Measurements from ENCODE around the gene PRMT3. TPM values are rescaled to one million over a fixed set of nuclear protein-coding genes. Genes with fewer than 3 reads are reported as not detected.
"Not testable (repeated sequence)": the region's sequence is repeated elsewhere in the genome, so short reads cannot be mapped to it uniquely, and the experiment has no call there.

PRMT3 gene
- total and polyA plus RNA-seq, 2 experiments from 2014 or later = 9.8 to 11.7 TPM

DNA sequence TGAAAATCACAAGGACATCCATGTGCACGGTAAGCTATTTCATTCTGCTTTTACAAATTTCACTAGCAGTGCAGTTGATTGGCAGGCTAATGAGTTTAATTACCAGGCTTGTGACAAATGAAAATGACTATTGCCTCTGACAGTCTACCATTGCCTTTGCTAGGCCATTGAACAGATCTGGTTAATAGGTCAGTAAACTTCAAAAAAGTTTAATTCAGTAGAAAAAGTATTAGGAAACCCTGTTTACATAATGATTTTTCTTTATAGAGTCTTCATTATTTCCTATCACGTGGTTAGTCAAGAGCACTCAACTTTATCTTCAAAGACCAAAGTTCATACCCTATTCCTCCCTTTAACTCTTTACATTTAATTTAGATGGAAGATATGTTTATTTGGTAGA is 77.0 kb downstream of the PRMT3 start:
- H3K4me1 ChIP-seq (ENCODE audit: insufficient read depth) = no peaks in the 10 kb centered on the region
- no peaks in the 10 kb centered on the region for H4K20me1 ChIP-seq (ENCODE audit: insufficient read depth)
- H3K9ac ChIP-seq = no peak overlapping the region
- H2AFZ ChIP-seq = no peak overlapping the region
- 78% methylated on average over 2 of the region's 2 CpGs for WGBS, 2 experiments (ENCODE audit: low coverage in 1 of 2, low lambda C conversion rate in 2 of 2, missing lambda C conversion rate in 2 of 2)
- no peaks in the 10 kb centered on the region for H3K79me2 ChIP-seq (ENCODE audit: insufficient read depth)
- no peak for DNase-seq
- H3K9me3 ChIP-seq (ENCODE audit: low read depth) = no peaks in the 10 kb centered on the region
- no peaks in the 10 kb centered on the region for H3K36me3 ChIP-seq (ENCODE audit: low read depth)
- no peak overlapping the region for H3K4me3 ChIP-seq
- H3F3A ChIP-seq (ENCODE audit: insufficient read depth) = no peaks in the 10 kb centered on the region
- no peaks in the 10 kb centered on the region for H3K9me2 ChIP-seq (ENCODE audit: insufficient read depth)
- no peak overlapping the region for H3K4me2 ChIP-seq (ENCODE audit: unreplicated experiment)
- no peaks in the 10 kb centered on the region for H3K27me3 ChIP-seq (replicated peaks; ENCODE audit: insufficient read depth)
- in situ Hi-C loops (cut with MboI) = no loop called here
- no peak overlapping the region for H3K27ac ChIP-seq
- no peak for TF ChIP-seq EZH2 (IDR thresholded peaks at IDR 0.05; ENCODE audit: insufficient read depth, poor library complexity, severe bottlenecking)
- no peak for TF ChIP-seq EZH2phosphoT487 (IDR thresholded peaks at IDR 0.05; ENCODE audit: insufficient read depth, low read depth)

DNA sequence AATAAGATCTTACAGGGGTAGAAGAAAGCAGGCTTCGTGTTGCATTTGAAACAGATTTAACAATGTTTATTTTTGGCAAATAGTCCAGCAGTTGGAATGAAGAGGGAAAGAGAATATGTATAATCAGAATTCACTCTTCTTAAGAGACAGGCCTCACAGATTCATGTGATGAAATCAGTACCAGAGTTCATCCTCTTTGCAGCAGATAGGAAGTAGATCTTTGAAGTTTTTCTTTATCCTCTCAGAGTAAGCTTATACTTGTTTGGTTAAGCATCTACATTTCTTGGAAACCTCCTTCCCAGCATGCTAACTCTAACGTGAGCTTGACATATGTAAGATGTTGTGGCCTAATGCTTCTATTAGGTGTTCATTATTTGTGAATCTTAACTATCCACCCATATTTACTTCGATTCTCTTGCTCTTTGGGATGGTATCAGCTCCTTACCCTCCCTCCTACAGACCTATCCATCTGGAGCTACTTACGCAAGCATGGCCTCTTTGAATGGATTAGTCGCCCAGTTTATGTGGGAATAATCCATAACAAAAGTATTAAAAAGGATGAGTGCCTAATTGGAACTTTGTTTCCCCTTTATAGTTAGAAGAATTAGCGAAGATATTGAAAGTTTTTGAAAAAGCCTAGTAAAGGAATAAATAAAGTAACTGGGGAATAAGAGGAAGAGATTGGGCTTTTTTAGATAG is 80.1 kb downstream of the PRMT3 start:
- Histone ChIP-seq H3K4me1 (ENCODE audit: insufficient read depth) (no peaks in the 10 kb centered on the region), H2AFZ (no peak overlapping the region), H3F3A (ENCODE audit: insufficient read depth) (no peaks in the 10 kb centered on the region), H3K9me2 (ENCODE audit: insufficient read depth) (no peaks in the 10 kb centered on the region), H4K20me1 (ENCODE audit: insufficient read depth) (no peaks in the 10 kb centered on the region), H3K27ac (no peak overlapping the region), H3K9ac (no peak overlapping the region), H3K36me3 (ENCODE audit: low read depth) (no peaks in the 10 kb centered on the region), H3K79me2 (ENCODE audit: insufficient read depth) (no peaks in the 10 kb centered on the region), H3K9me3 (ENCODE audit: low read depth) (no peaks in the 10 kb centered on the region), H3K27me3 (replicated peaks; ENCODE audit: insufficient read depth) (no peaks in the 10 kb centered on the region), H3K4me3 (no peak overlapping the region), H3K4me2 (ENCODE audit: unreplicated experiment) (no peak overlapping the region)
- no peak for DNase-seq
- TF ChIP-seq EZH2phosphoT487 (IDR thresholded peaks at IDR 0.05; ENCODE audit: insufficient read depth, low read depth) (no peak), EZH2 (IDR thresholded peaks at IDR 0.05; ENCODE audit: insufficient read depth, poor library complexity, severe bottlenecking) (no peak)
- 73 to 74% methylated on average over 6 of the region's 6 CpGs for WGBS, 2 experiments (ENCODE audit: low coverage in 1 of 2, low lambda C conversion rate in 2 of 2, missing lambda C conversion rate in 2 of 2)
- in situ Hi-C loops (cut with MboI) = no loop called here

DNA sequence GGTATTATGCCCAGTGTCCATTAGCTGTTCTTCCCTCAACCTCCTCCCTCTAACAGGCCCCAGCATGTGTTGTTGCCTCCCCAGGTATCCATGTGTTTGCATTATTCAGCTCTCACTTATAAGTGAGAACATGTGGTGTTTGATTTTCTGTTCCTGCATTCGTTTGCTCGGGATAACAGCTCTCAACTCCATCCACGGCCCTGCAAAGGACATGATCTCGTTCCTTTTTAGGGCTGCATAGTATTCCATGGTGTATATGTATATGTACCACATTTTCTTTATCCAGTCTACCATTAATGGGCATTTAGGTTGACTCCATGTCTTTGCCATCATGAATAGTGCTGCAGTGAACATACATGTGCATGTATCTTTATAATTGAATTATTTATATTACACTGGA is 82.8 kb downstream of the PRMT3 start:
- Histone ChIP-seq H3K9ac (no peak overlapping the region), H3K36me3 (ENCODE audit: low read depth) (no peaks in the 10 kb centered on the region), H3K4me3 (no peak overlapping the region), H3K79me2 (ENCODE audit: insufficient read depth) (no peaks in the 10 kb centered on the region), H3K27ac (no peak overlapping the region), H3K4me2 (ENCODE audit: unreplicated experiment) (no peak overlapping the region), H3K27me3 (replicated peaks; ENCODE audit: insufficient read depth) (no peaks in the 10 kb centered on the region), H3K9me2 (ENCODE audit: insufficient read depth) (no peaks in the 10 kb centered on the region), H3K9me3 (ENCODE audit: low read depth) (no peaks in the 10 kb centered on the region), H4K20me1 (ENCODE audit: insufficient read depth) (no peaks in the 10 kb centered on the region), H2AFZ (no peak overlapping the region), H3K4me1 (ENCODE audit: insufficient read depth) (no peaks in the 10 kb centered on the region), H3F3A (ENCODE audit: insufficient read depth) (no peaks in the 10 kb centered on the region)
- in situ Hi-C loops (cut with MboI) = no loop called here
- WGBS, 2 experiments (ENCODE audit: low coverage in 1 of 2, low lambda C conversion rate in 2 of 2, missing lambda C conversion rate in 2 of 2) = 94 to 97% methylated on average over 4 of the region's 4 CpGs
- no peak for DNase-seq
- TF ChIP-seq EZH2 (IDR thresholded peaks at IDR 0.05; ENCODE audit: insufficient read depth, poor library complexity, severe bottlenecking) (no peak), EZH2phosphoT487 (IDR thresholded peaks at IDR 0.05; ENCODE audit: insufficient read depth, low read depth) (no peak)

DNA sequence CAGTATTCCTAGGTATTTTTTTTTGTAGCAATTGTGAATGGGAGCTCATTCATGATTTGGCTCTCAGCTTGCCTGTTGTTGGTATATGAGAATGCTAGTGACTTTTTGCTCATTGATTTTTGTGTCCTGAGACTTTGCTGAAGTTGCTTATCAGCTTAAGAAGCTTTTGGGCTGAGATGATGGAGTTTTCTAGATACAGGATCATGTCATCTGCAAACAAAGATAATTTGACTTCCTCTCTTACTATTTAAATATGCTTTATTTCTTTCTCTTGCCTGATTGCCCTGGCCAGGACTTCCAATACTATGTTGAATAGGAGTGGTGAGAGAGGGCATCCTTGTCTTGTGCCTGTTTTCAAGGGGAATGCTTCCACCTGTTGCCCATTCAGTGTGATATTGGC is 84.4 kb downstream of the PRMT3 start:
- DNase-seq; H3K36me3 ChIP-seq (ENCODE audit: low read depth); H3K79me2 ChIP-seq (ENCODE audit: insufficient read depth); H3K9me3 ChIP-seq (ENCODE audit: low read depth); H3F3A ChIP-seq (ENCODE audit: insufficient read depth); H3K9me2 ChIP-seq (ENCODE audit: insufficient read depth); H3K4me1 ChIP-seq (ENCODE audit: insufficient read depth); in situ Hi-C loops (cut with MboI); H3K4me2 ChIP-seq (ENCODE audit: unreplicated experiment); H2AFZ ChIP-seq; H3K4me3 ChIP-seq; H4K20me1 ChIP-seq (ENCODE audit: insufficient read depth); H3K27ac ChIP-seq; H3K9ac ChIP-seq; H3K27me3 ChIP-seq (replicated peaks; ENCODE audit: insufficient read depth): not testable (repeated sequence)

All from GM23248 (cell line).